Stimulated activated effector memory CD8-positive, alpha-beta T cell treated with anti-CD3 and anti-CD28 coated beads, Interleukin-12 subunit alpha, Interleukin-12 subunit beta, amount 100 ng/mL, for 72 hours (primary cell): ENCODE results near the gene MVB12B.

Experiments used
- ATAC-seq: fragments of 150-1000 bp; cut with Tn5 transposase; 2 replicates; pipeline ENCODE4 v1.10.0; 2021
- DNase-seq, 2 donors: peaks; one replicate each; pipeline ENCODE4 v3.0.0; 2021 to 2022; ENCODE audit warnings: low spot score in 2 of 2
- H3K27ac Mint-ChIP-seq: one replicate; pipeline ENCODE4 v1.8.0; 2022; ENCODE audit warnings: mild to moderate bottlenecking, mixed read lengths
- H3K36me3 Mint-ChIP-seq: one replicate; pipeline ENCODE4 v1.8.0; 2022; ENCODE audit warnings: mild to moderate bottlenecking, mixed read lengths
- H3K4me1 Mint-ChIP-seq: one replicate; pipeline ENCODE4 v1.8.0; 2022; ENCODE audit warnings: mixed read lengths
- H3K4me3 Mint-ChIP-seq: one replicate; pipeline ENCODE4 v1.8.0; 2022; ENCODE audit warnings: mild to moderate bottlenecking, mixed read lengths
- H3K9me3 Mint-ChIP-seq: one replicate; pipeline ENCODE4 v1.8.0; 2022; ENCODE audit warnings: mixed read lengths

MVB12B gene

GRCh38 chr9:126516936-126517832 is 190.6 kb downstream of the MVB12B start:
- peak overlapping the region; percentile 83 for H3K27ac Mint-ChIP-seq
- H3K4me1 Mint-ChIP-seq: peaks cover 56% of the 10 kb centered on the region
- ATAC-seq (peak; percentile 81), DNase-seq (peak; percentile 53 to 86)
- no peaks in the 10 kb centered on the region for H3K9me3 Mint-ChIP-seq
- peak overlapping the region; percentile 72 for H3K4me3 Mint-ChIP-seq
- peaks cover 13% of the 10 kb centered on the region for H3K36me3 Mint-ChIP-seq

DNA sequence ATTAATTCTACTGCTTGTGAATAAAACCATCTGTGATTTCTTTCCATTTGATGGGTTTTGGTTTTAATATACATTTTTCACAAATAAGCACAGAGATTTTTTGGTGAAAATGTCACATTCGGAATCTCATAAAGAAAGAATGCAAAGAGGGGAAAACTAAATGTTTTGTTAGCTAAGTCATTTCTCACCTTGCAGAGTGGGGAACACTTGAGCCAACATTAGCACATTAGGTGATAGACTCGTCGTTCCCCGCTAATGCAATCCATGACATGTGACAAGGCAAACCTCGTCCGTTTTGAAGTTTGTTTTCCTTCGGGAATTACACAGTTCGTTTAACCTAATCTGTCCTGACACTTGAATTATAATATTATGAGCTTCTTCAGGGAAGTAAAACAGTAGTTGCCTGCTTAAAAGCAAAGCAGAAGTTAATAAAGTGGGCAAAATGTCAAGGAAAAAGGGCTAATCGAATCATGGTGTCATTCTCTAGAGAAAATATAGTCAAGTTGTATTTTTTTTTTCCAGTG is 191.3 kb downstream of the MVB12B start:
- H3K9me3 Mint-ChIP-seq: no peaks in the 10 kb centered on the region
- peak overlapping the region; percentile 83 for H3K27ac Mint-ChIP-seq
- H3K36me3 Mint-ChIP-seq: peaks cover 13% of the 10 kb centered on the region
- ATAC-seq (no peak), DNase-seq (no peak)
- H3K4me3 Mint-ChIP-seq: peak overlapping the region; percentile 72
- H3K4me1 Mint-ChIP-seq: peaks cover 63% of the 10 kb centered on the region

DNA sequence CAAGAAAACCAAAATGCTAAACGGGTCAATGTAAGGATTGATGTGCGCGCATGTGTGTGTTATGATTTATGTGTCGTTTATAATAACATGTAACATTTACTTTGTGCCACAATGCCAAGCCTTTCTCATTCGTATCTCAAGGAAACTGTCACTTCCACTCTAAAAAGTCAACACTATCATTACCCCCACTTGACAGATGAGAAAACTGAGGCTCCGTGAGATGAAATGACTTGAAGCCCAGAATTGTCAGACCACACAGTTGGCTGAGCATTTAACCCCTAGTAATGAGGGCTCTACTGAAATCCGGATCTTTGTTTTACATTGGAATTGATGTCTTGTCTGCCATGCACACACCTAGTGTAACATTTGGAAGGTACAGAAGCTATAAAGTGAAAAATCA is 192.1 kb downstream of the MVB12B start:
- ATAC-seq: no peak
- Mint-ChIP-seq H3K4me3 (peak overlapping the region; percentile 72), H3K27ac (peak overlapping the region; percentile 58), H3K4me1 (peaks cover 72% of the 10 kb centered on the region), H3K36me3 (peaks cover 15% of the 10 kb centered on the region), H3K9me3 (no peaks in the 10 kb centered on the region)
- no peak for DNase-seq

DNA sequence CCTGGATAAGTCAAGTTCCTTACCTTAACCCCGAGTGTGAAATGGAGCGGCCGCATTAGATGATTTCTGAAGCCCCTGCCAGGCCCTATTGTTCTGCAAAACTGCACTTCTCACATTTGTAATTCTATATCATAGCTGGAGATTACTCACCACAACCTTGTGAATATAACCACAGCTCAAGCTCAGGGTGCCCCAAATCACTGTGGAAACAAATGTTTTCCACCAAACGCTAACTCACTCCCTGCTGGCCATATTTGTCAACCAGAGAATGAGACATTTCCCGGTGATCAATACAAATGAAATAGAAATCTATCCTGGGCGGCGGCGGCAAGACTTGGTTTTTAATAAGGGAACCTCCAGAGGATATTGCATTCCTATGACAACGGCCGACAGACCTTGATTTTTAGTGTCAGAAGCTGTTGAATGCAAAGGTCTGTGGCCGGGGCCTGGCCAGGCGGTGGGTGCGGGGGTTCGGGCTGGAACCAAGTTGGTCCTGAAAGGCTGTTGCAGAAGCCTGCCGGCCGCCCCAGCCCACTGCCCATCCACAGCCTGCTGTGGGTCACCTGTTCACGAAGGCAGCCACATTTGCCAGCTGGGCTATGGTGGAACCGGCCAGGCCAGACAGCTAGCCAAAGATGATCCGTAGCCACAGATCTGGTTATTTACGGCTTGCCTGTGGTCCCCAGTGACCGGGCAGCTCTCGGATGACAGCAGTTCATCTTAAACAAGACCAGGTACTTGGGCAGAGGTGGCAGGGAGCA is 193.2 kb downstream of the MVB12B start:
- peak; percentile 69 for ATAC-seq
- H3K27ac Mint-ChIP-seq: peak overlapping the region; percentile 58
- H3K36me3 Mint-ChIP-seq: peaks cover 26% of the 10 kb centered on the region
- DNase-seq: peak in 1 of 2 donors; percentile 76
- peak overlapping the region; percentile 72 for H3K4me3 Mint-ChIP-seq
- H3K4me1 Mint-ChIP-seq: peaks cover 82% of the 10 kb centered on the region
- no peaks in the 10 kb centered on the region for H3K9me3 Mint-ChIP-seq

DNA sequence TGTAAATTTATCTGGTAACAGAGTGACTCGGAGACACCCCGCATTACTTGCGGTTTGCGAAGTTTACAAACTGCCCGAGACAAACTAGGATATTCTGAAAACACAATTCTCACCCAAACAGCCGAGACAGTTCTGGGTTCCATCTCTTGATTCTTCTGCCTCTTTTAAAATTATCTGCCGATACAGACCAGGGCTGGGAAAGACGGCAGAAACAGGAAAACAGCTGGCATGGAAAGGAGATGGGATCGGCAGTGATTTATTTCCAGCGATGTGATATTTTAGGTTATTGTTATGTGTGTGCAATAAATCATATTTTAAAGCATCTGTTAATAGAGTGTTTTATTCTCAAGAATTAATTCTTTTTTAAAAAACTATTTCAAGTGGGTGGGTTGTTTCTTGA is 193.8 kb downstream of the MVB12B start:
- H3K4me1 Mint-ChIP-seq: peaks cover 83% of the 10 kb centered on the region
- no peak overlapping the region for H3K27ac Mint-ChIP-seq
- no peaks in the 10 kb centered on the region for H3K9me3 Mint-ChIP-seq
- peak overlapping the region; percentile 72 for H3K4me3 Mint-ChIP-seq
- ATAC-seq (no peak), DNase-seq (no peak)
- peaks cover 27% of the 10 kb centered on the region for H3K36me3 Mint-ChIP-seq

GRCh38 chr9:126521089-126521488 is 194.5 kb downstream of the MVB12B start:
- Mint-ChIP-seq H3K27ac (no peak overlapping the region), H3K36me3 (peaks cover 27% of the 10 kb centered on the region), H3K4me1 (peaks cover 81% of the 10 kb centered on the region), H3K4me3 (no peak overlapping the region), H3K9me3 (no peaks in the 10 kb centered on the region)
- no peak for ATAC-seq
- no peak for DNase-seq

- peaks cover 76% of the 10 kb centered on the region for H3K4me1 Mint-ChIP-seq
- H3K36me3 Mint-ChIP-seq: peaks cover 27% of the 10 kb centered on the region
- DNase-seq (no peak), ATAC-seq (no peak)
- H3K9me3 Mint-ChIP-seq: no peaks in the 10 kb centered on the region
- H3K27ac Mint-ChIP-seq: peak overlapping the region; percentile 55
- H3K4me3 Mint-ChIP-seq: no peak overlapping the region
These were observed 194.9 kb downstream of the MVB12B start for GRCh38 chr9:126521551-126521950.

GRCh38 chr9:126521976-126522590 is 195.5 kb downstream of the MVB12B start:
- peaks cover 22% of the 10 kb centered on the region for H3K36me3 Mint-ChIP-seq
- peak overlapping the region; percentile 36 for H3K4me3 Mint-ChIP-seq
- H3K27ac Mint-ChIP-seq: peak overlapping the region; percentile 55
- peaks cover 71% of the 10 kb centered on the region for H3K4me1 Mint-ChIP-seq
- no peak for ATAC-seq
- H3K9me3 Mint-ChIP-seq: no peaks in the 10 kb centered on the region
- DNase-seq: peak in 1 of 2 donors; percentile 47

DNA sequence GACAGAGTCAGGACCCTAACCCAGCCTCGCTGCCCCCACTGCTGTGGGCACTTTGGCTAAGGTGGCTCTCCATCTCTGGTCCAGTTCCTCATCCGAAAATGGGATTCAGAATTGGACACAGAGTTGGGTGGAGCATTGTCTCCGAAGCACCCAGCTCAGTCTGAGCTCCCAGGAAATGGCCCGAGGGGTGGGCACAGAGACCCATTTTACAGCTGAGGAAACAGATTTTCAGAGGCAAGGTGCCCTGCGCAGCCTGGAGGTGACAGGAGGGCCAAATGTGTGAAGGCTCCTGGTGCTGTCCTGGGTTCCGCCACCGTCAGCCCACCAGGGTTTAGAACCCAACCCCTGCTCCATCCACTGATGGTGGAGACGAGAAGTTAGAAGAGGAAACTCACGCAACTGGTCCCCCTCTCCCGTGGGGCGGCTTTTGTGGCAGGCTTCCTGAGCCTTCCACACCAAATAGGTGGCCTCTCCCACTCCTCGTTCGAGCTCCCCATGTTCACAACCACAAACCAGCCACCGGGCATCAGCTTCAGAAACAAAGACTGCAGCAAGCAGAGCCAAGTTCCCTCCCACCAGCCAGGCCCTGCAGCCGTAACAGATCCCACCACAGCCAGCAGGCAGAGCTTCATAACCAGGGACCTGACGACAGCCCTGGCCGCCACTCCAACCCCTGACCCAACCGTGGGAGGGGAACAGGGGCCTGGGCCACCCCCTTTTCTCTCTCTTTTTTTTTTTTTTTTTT is 196.2 kb downstream of the MVB12B start:
- Mint-ChIP-seq H3K9me3 (no peaks in the 10 kb centered on the region), H3K27ac (peak overlapping the region; percentile 55), H3K4me1 (peaks cover 64% of the 10 kb centered on the region), H3K4me3 (peak overlapping the region; percentile 36), H3K36me3 (peaks cover 20% of the 10 kb centered on the region)
- ATAC-seq (no peak), DNase-seq (peak in 1 of 2 donors; percentile 51)

GRCh38 chr9:126523611-126524111 is 197.0 kb downstream of the MVB12B start:
- Mint-ChIP-seq H3K4me1 (peaks cover 55% of the 10 kb centered on the region), H3K27ac (peak overlapping the region; percentile 55), H3K36me3 (peaks cover 20% of the 10 kb centered on the region), H3K9me3 (no peaks in the 10 kb centered on the region), H3K4me3 (peak overlapping the region; percentile 36)
- DNase-seq (peak in 1 of 2 donors; percentile 79), ATAC-seq (peak; percentile 88)

GRCh38 chr9:126524353-126525077 is 197.9 kb downstream of the MVB12B start:
- Mint-ChIP-seq H3K4me3 (peak overlapping the region; percentile 36), H3K27ac (peak overlapping the region; percentile 55), H3K9me3 (no peaks in the 10 kb centered on the region), H3K4me1 (peaks cover 47% of the 10 kb centered on the region), H3K36me3 (peaks cover 18% of the 10 kb centered on the region)
- DNase-seq: no peak
- ATAC-seq: no peak

DNA sequence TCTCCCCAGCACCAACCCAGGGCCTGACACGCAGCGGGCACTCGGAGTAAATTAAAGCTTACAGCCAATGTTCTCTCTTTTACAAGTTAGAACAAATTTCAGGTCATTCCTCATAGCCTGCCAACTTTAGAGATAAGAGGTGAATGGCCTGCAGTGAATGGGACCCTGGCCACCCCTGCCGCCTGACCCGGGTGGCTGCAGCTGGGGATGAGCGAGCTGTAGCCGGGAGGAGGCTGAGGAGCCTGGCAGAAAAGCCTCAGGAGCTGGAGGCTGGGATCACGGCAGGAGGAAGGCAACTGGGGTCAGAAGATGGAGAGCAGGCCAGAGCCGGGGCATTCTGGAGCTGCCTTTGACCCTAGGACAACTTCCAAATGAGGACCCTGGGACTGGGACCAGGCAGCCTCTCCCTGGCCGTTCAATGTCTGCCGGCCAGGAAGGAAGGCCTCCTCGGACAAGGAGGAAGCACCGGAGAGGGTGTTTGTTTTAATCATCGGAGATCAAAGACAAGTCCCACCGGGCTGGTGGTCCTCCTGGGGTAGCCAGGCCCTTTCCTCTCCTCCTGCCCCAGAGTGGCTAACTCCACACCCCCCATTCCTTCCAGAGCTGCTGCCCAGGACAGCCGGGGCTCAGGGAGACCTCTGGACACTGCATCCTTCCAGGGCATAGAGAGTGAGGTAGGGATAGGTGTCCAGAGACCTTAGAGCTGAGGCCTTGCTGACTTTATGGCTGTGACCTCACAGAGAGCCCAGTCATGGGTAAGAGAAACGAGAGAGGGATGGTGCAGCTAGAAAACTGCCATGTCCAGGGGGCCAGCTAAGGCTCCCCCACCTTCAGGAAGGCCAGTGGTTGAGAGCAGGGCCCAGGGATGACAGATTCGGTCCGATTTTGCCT is 199.8 kb downstream of the MVB12B start:
- Mint-ChIP-seq H3K4me3 (no peak overlapping the region), H3K36me3 (peaks cover 14% of the 10 kb centered on the region), H3K9me3 (no peaks in the 10 kb centered on the region), H3K4me1 (peaks cover 37% of the 10 kb centered on the region), H3K27ac (peak overlapping the region; percentile 26)
- ATAC-seq (no peak), DNase-seq (no peak)
